Lung (tissue), 12 donors: ENCODE data around the gene RFX1. TPM values are rescaled to one million over a fixed set of nuclear protein-coding genes. Genes with fewer than 3 reads are reported as not detected.
"Not testable (repeated sequence)": the region's sequence is repeated elsewhere in the genome, so short reads cannot be mapped to it uniquely, and the experiment has no call there.

Experiments
- ATAC-seq: fragments of 200-7000 bp; cut with Tn5 transposase; one replicate; pipeline ENCODE4 v1.9.1; 2020; ENCODE audit warnings: moderate number of reproducible peaks; ENCODE audit not compliant: insufficient read depth, low FRiP score
- DNase-seq, 3 donors: peaks; one replicate each; pipeline ENCODE4 v3.0.0-alpha.2; 2013 to 2017
- H3K27ac ChIP-seq, 2 donors: one replicate each; pipeline ENCODE4 v1.5.1; 2013; ENCODE audit warnings: mild to moderate bottlenecking in 2 of 2, moderate library complexity in 2 of 2, control low read depth in 1 of 2, inconsistent platforms in 1 of 2, low read depth in 1 of 2, low read length in 1 of 2
- H3K27me3 ChIP-seq, 3 donors: one replicate each; pipeline ENCODE4 v1.5.1; 2013; ENCODE audit warnings: low read length in 2 of 3; ENCODE audit not compliant: control insufficient read depth in 3 of 3, insufficient read depth in 3 of 3
- H3K36me3 ChIP-seq, 4 donors: one replicate each; pipeline ENCODE4 v1.5.1; 2013; ENCODE audit warnings: low read length in 4 of 4, mild to moderate bottlenecking in 1 of 4, moderate library complexity in 1 of 4; ENCODE audit not compliant: control insufficient read depth in 4 of 4, insufficient read depth in 4 of 4
- H3K4me1 ChIP-seq, 5 donors: one replicate each; pipeline ENCODE4 v1.5.1; 2013; ENCODE audit warnings: low read length in 5 of 5, mild to moderate bottlenecking in 2 of 5, moderate library complexity in 1 of 5; ENCODE audit not compliant: control insufficient read depth in 5 of 5, insufficient read depth in 5 of 5
- H3K4me3 ChIP-seq: one replicate; pipeline ENCODE4 v1.5.1; 2013; ENCODE audit warnings: mild to moderate bottlenecking, control low read depth, moderate library complexity
- H3K9ac ChIP-seq, 2 donors: one replicate each; pipeline ENCODE4 v1.5.1; 2013; ENCODE audit warnings: low read length in 2 of 2, control low read depth in 1 of 2; ENCODE audit not compliant: insufficient read depth in 1 of 2
- H3K9me3 ChIP-seq, 4 donors: one replicate each; pipeline ENCODE4 v1.5.1; 2013; ENCODE audit warnings: low read length in 3 of 4, mild to moderate bottlenecking in 1 of 4, moderate library complexity in 1 of 4; ENCODE audit not compliant: control insufficient read depth in 4 of 4, insufficient read depth in 3 of 4
- CTCF ChIP-seq: IDR thresholded peaks from 2 replicates; pipeline ENCODE4 v1.5.1; 2012; ENCODE audit warnings: mild to moderate bottlenecking; ENCODE audit errors: control extremely low read depth, extremely low read depth
- WGBS, 2 donors: extraction: QIAGEN DNeasy Blood & Tissue Kit; methylation state at CpG; one replicate each; pipeline ENCODE4 v1.1.7; 2013; 5-methylcytosine and 5-hydroxymethylcytosine counted together
- polyA plus RNA-seq, 2 donors: library from polyadenylated mRNA; stranded (reverse); fragments of 200-250 nt; gene quantifications; one replicate each; pipeline ENCODE4 v1.2.1, GENCODE V29; 2013
- total RNA-seq, 2 donors: library from RNA; depleted of rRNA in 1 of 2; stranded (reverse); fragments of >200 nt in 1 of 2; gene quantifications; one replicate each; pipeline ENCODE4 v1.2.1, GENCODE V29; 2014 to 2021
- donor health status: control.
- donor health status: control.
- donor health status: Bipolar disorder and iron deficiency.
- donor health status: healthy.
- donor health status: DM: yes; HTN: yes; CAD: no.

The RFX1 gene
- total and polyA plus RNA-seq, 4 donors, result 5.7 to 18.6 (median 8.0) TPM

- Histone ChIP-seq H3K4me3 (no peak overlapping the region), H3K4me1 (peaks cover 0 to 4% (median 0%) of the 10 kb centered on the region in 5 donors), H3K27ac (no peak overlapping the region), H3K27me3 (no peaks in the 10 kb centered on the region), H3K9me3 (peaks cover 0 to 5% (median 1%) of the 10 kb centered on the region in 4 donors), H3K36me3 (peaks cover 0 to 21% (median 3%) of the 10 kb centered on the region in 4 donors), H3K9ac (no peak overlapping the region)
- 86 to 89% methylated on average over 4 to 9 of the region's 9 CpGs for WGBS, 2 donors
- no peak for DNase-seq
- no peak for ATAC-seq
- TF ChIP-seq CTCF, result no peak
Measured at GRCh38 chr19:14051980-14052379, 45.9 kb upstream of the RFX1 start.

GRCh38 chr19:14050961-14051360, 44.8 kb upstream of the RFX1 start:
- not testable (repeated sequence) for H3K9me3 ChIP-seq, H3K9ac ChIP-seq, H3K4me1 ChIP-seq, H3K27me3 ChIP-seq, DNase-seq, ATAC-seq, H3K27ac ChIP-seq, H3K4me3 ChIP-seq
- H3K36me3 ChIP-seq, result peaks cover 0 to 21% (median 3%) of the 10 kb centered on the region in 4 donors
- 96 to 97% methylated on average over 11 of the region's 11 CpGs for WGBS, 2 donors

- ATAC-seq, result no peak
- peaks cover 0 to 21% (median 3%) of the 10 kb centered on the region in 4 donors for H3K36me3 ChIP-seq
Measured at GRCh38 chr19:14050512-14050911, 44.4 kb upstream of the RFX1 start.

More at GRCh38 chr19:14050512-14050911, 44.4 kb upstream of the RFX1 start:
- DNase-seq, result no peak
- H3K4me3 ChIP-seq, result no peak overlapping the region
- H3K27ac ChIP-seq, result no peak overlapping the region
- no peak for TF ChIP-seq CTCF
- H3K9ac ChIP-seq, result no peak overlapping the region
- H3K9me3 ChIP-seq, result peaks cover 0 to 5% (median 1%) of the 10 kb centered on the region in 4 donors
- 95 to 98% methylated on average over 4 of the region's 4 CpGs for WGBS, 2 donors
- H3K4me1 ChIP-seq, result no peaks in the 10 kb centered on the region
- H3K27me3 ChIP-seq, result no peaks in the 10 kb centered on the region
